Stimulated activated CD8-positive, alpha-beta memory T cell treated with anti-CD3 and anti-CD28 coated beads, Interleukin-12 subunit alpha, Interleukin-12 subunit beta, amount 100 ng/mL, for 24 hours (primary cell): ENCODE results near the gene ACSF2.
"Not testable (repeated sequence)": the region's sequence is repeated elsewhere in the genome, so short reads cannot be mapped to it uniquely, and the experiment has no call there.

Source experiments
- DNase-seq: peaks from one replicate; pipeline ENCODE4 v3.0.0-alpha.2; 2020; ENCODE audit errors: extremely low read depth

Gene ACSF2

GRCh38 chr17:50407921-50408320 lies 18.1 kb upstream of the ACSF2 start:
- DNase-seq, result no peak

DNA sequence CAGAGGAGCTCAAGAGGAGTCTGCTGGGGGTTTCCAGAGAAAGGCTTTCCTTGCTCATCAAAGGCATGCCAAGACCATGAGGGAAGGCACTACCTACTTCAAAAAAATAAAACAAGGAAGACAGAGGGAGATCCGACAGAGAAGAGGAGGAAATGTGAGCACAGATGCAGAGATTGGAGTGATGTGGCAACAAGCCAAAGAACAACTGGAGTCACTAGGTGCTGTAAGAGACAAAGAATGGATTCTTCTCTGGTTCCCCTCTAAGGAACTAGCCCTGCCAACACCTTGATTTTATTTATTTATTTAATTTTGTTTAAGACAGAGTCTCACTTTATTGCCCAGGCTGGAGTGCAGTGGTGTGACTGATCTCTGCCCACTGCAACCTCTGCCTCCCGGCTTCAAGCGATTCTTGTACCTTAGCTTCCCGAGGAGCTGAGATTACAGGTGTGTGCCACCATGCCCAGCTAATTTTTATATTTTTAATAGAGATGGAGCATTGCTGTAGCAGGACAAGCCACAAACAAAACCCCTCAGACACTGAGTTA lies 13.8 kb upstream of the ACSF2 start:
- no peak for DNase-seq

- no peak for DNase-seq
Observed at GRCh38 chr17:50414808-50415207, 11.2 kb upstream of the ACSF2 start.

GRCh38 chr17:50419577-50419976 lies 6.4 kb upstream of the ACSF2 start:
- DNase-seq, result not testable (repeated sequence)

DNA sequence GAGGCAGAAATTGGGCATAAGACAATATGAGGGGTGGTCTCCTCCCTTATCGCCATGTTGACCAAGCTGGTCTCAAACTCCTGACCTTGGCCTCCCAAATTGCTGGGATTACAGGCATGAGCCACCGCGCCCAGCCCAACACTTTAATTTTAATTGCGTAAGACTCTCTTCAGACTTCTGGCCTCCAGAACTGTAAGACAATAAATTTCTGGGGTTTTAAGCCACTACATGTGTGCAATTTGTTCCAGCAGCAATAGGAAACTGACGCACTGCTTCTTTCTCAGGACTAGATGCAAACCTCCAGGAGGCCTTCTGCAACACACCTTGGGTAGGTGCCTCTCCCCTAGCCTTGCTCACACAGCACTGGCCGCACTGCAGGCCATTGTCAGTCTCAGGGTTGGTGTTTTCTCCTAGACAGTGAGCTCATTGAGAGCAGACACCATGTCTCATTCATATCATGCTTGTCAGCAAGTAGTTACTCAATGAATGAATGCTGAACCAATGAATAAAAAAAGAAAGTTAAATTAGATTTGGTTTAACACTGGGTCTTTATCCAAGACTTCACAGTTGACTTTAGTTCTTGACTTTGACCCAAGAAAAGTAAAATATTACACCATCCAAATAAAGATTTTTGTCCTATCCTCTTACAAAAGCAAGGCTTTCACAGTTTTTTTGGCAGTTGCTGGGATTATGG lies 5.5 kb upstream of the ACSF2 start:
- no peak for DNase-seq

- DNase-seq, result no peak
Observed at GRCh38 chr17:50421308-50422051, 4.5 kb upstream of the ACSF2 start.

GRCh38 chr17:50422738-50423137 lies 3.3 kb upstream of the ACSF2 start:
- DNase-seq, result no peak

DNA sequence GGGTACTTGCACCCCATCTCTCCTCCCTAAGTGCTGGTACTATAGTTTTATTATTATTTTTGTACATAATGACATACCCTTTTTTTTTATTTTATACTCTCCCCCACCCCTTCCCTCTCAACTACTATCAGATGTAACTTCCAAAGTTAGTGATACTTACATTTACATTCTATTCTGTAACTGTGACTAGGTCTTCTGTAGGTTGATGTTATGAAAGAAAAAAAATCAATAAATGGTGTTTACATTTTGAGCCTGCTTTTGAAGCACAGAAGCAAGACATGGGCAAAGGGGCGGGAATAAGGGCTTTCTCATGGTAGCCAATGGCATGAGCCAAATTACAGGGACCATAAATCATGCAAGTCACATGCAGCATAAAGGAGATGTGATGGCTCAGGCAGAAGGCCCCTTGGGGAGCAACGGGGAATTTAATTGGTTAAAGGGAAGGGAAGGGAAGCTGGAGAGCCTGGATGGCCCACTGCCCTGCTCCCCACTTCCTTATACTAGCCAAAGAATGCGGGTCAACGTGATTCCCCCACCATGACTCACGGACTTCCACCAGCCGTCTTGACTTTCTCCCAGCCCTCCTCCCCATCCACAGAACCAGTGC lies 2.4 kb upstream of the ACSF2 start:
- no peak for DNase-seq

DNA sequence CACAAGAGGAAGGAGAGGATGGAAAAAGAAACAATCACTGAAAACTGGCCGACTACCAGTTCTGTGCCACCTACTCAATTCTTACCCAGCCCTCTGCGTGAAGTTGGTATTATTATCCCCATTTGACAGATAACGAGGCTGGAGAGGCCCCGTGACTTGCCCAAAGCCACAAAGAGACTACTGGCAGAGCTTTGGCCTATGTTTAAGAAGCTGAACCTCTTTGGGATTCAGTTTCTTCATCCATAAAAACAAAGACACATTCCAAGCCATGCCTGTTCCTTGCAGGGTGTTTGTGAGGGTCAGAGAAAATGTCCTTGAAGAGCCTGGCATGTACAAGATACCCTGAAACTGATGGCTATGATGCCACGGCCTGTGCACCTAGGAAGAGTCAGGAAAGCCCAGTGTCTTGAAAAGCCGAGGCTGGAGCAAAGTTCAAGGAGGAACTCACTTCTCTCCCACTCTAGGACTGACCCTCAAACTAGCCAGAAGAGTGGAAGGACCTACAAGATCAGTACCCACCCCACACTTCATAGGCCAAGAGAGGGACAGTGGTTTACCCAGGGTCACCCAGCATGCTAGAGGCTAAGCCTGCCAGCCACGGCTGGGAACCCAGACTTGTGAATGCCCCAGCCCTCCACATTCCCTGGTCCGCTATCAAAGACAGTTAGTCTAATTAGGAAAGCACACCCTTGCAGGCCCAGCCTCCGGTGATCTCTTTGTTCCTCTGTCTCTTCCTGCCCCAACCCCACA lies 1.6 kb upstream of the ACSF2 start:
- DNase-seq, result no peak

- no peak for DNase-seq
Observed at GRCh38 chr17:50424996-50425681, 879 bp upstream of the ACSF2 start.

GRCh38 chr17:50426472-50426782 lies 409 bp downstream of the ACSF2 start:
- no peak for DNase-seq

GRCh38 chr17:50426814-50427787 lies 1.1 kb downstream of the ACSF2 start:
- DNase-seq, result no peak

GRCh38 chr17:50428126-50428525 lies 2.1 kb downstream of the ACSF2 start:
- DNase-seq, result not testable (repeated sequence)

- DNase-seq, result no peak
Observed at GRCh38 chr17:50428831-50429424, 2.9 kb downstream of the ACSF2 start.

DNA sequence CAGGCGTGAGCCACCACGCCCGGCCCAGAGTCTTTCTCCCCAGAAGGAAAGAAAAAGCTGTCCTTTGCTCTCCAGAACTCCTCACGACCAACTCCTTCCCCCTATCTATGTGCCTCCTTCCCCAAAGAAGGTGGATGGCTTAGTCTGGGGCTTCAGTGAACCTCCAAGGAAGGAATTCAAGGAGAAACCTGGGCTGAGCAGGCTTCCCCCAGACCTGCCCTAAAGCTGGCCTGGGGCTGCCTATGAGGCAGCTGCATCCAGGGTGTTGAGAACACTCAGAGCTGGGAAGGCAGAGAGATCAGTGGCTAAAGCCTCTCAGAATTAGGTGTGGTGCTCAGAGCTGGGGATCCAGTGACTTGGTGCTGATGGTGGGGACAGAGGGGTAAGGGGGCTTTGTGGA lies 3.8 kb downstream of the ACSF2 start:
- no peak for DNase-seq

DNA sequence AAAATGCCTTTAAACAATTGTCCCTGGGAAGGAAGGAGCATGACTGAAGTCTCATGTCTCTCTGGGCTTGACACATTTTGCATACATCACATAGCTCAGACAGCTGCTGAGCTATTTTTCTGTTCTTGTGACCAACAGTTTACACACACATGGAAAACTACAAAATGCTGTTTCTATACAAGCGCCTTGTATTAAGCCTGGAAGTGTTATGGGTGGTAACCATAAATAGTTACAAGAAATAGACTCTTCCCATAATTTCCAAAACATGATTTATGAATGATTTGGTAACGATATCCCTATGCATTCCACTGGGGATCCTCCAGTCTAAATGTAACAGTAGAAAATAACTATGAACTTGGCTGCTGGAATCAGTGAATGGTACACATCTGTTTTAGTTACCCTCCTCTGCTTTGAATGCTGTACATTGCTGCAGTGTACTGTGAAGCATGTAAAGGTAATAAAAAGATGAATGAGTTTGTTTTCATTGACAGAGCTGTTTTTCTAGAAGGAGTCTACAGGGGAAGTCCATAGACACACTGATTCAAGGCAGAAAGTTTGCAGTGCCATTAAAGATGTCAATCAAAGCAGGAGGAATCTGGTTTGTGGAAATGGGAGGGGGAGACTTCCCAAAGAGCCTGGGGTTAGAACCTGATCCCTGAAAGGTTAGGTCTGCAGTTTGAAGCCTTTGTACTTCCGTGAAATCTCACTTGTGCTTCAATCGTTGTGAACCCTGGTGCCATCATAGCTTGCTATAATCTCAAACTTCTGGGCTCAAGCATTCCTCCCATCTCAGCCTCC lies 5.0 kb downstream of the ACSF2 start:
- no peak for DNase-seq

GRCh38 chr17:50432125-50432762 lies 6.2 kb downstream of the ACSF2 start:
- no peak for DNase-seq

DNA sequence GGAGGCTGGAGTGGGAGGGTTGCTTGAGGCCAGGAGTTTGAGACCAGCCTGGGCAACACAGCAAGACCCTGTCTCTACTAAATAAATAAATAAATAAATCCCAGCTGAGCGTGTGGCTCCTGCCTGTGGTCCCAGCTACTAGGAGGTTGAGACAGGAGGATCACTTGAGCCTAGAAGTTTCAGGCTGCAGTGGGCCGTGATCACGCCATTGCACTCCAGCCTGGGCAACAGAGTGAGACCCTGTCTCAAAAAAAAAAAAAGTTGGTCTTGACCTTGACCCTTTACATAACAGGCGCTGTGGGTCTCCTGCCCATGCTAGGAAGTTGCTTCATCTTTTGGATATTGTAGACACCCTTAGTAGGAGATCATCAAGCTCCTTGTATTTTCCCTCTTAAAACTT lies 11.4 kb downstream of the ACSF2 start:
- DNase-seq, result no peak

GRCh38 chr17:50439008-50439407 lies 13.0 kb downstream of the ACSF2 start:
- no peak for DNase-seq
